ENCODE data around the gene CMTM7.

CMTM7 gene

DNA sequence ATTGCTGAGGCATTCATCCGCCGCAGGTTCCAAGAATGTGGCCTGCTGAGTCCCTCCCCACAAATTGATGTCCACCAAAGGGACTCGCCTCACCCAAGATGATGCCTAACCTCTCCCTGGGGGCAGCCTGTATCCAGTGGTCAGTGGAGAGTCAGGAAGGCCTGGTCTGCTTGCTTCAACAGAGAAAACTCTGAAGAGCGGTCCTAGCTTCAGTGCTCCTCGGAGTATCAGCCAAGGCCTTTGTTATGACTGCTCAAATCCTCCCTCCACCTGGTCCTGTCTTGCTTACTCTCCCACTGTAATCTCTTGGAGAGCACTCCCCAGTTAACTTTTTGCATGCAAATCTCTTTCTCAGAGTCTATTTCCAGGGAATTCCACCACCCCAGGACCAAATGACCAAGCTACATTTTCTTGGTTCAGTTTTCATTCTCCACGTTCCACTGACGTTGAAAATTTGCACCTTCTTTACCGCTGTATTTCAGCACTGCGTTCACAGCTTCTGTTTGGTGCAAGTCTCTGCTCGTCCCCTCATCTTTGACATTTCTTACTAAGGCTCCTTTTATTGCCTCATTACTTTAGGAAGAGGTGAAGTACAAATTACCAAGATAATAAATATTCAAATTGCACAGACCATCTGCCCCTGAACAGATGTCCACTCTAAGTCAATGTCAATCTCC is 22.3 kb downstream of the CMTM7 start:
- no peak for DNase-seq (ENCODE audit: low read depth)
- H3K4me3 ChIP-seq (ENCODE audit: low read depth, low read length): no peak overlapping the region
- no peak for TF ChIP-seq CTCF (IDR thresholded peaks at IDR 0.05; ENCODE audit: low read depth, low read length, missing control alignments)

GRCh38 chr3:32414522-32415202 is 23.0 kb downstream of the CMTM7 start:
- H3K4me3 ChIP-seq (ENCODE audit: low read depth, low read length): no peak overlapping the region
- TF ChIP-seq CTCF (IDR thresholded peaks at IDR 0.05; ENCODE audit: low read depth, low read length, missing control alignments): no peak
- no peak for DNase-seq (ENCODE audit: low read depth)

DNA sequence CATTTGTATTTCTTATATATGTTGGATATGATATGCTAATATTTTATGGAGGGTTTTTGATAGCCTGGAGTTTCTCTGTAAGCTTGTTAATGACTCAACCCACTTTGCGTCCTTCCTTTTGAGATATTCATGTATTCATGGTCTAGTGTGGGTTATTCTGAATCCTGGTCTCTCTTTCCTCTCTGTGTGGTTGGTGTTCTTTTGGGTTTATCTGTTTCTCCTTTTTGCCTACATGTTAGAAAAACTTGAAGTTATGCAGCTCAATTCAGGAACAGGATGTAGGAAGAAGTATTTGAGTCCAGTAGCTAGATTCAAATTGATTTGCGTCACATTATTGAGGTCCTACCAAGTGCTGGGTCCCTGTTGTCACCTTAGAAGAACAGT is 28.1 kb downstream of the CMTM7 start:
- no peak for TF ChIP-seq CTCF (IDR thresholded peaks at IDR 0.05; ENCODE audit: low read depth, low read length, missing control alignments)
- DNase-seq (ENCODE audit: low read depth): no peak
- H3K4me3 ChIP-seq (ENCODE audit: low read depth, low read length): no peak overlapping the region

- TF ChIP-seq CTCF (IDR thresholded peaks at IDR 0.05; ENCODE audit: low read depth, low read length, missing control alignments): peak; percentile 12
- DNase-seq (ENCODE audit: low read depth): no peak
- no peak overlapping the region for H3K4me3 ChIP-seq (ENCODE audit: low read depth, low read length)
Measured at GRCh38 chr3:32420126-32421038, 28.7 kb downstream of the CMTM7 start.

- no peak for DNase-seq (ENCODE audit: low read depth)
- no peak overlapping the region for H3K4me3 ChIP-seq (ENCODE audit: low read depth, low read length)
- TF ChIP-seq CTCF (IDR thresholded peaks at IDR 0.05; ENCODE audit: low read depth, low read length, missing control alignments): no peak
Measured at GRCh38 chr3:32421185-32421584, 29.5 kb downstream of the CMTM7 start.

GRCh38 chr3:32421991-32422859 is 30.6 kb downstream of the CMTM7 start:
- no peak for DNase-seq (ENCODE audit: low read depth)
- no peak for TF ChIP-seq CTCF (IDR thresholded peaks at IDR 0.05; ENCODE audit: low read depth, low read length, missing control alignments)
- no peak overlapping the region for H3K4me3 ChIP-seq (ENCODE audit: low read depth, low read length)
